C4-2B (cell line): ENCODE measurements around the gene RNF32.

ENCODE experiments used
- ZFX ChIP-seq: fragments of 450-650 bp; IDR thresholded peaks from 2 replicates; pipeline ENCODE4 v1.6.1; 2017
- TF ChIP-seq, protein P1 (sequence below): fragments of 450-650 bp; conservative IDR thresholded peaks from 2 replicates; pipeline ENCODE4 v1.5.1; 2017; ENCODE audit warnings: mild to moderate bottlenecking

DNA sequence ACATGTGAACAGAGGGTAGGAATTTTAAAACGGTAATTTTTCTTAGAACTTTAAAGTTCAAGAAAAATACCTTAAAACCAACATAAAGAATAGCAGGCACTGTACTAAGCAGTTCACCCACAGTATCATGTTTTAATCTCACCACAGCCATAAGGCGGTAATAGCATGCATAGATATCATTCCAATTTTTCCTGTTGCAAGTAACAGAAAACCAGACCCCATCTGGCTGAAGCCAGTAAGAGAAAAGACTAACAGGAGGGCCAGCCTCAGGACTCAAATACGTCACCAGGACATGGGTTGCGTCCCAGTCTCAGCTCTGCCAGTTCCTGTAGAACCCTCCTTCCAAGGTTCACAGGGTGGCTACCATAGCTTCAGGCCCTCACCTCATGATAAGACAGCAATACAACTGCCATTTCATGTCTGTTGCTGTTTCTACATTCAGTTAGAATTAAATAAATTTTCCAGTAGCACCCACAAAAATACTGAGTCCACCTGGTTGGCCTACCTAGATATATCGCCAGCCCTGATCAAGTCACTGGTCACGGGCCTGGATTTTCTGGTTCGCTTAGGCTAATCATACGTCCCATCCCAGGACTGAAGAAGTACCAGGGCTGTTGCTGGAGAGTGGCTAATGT is 2.0 kb upstream of the RNF32 start:
- TF ChIP-seq, protein P1, sequence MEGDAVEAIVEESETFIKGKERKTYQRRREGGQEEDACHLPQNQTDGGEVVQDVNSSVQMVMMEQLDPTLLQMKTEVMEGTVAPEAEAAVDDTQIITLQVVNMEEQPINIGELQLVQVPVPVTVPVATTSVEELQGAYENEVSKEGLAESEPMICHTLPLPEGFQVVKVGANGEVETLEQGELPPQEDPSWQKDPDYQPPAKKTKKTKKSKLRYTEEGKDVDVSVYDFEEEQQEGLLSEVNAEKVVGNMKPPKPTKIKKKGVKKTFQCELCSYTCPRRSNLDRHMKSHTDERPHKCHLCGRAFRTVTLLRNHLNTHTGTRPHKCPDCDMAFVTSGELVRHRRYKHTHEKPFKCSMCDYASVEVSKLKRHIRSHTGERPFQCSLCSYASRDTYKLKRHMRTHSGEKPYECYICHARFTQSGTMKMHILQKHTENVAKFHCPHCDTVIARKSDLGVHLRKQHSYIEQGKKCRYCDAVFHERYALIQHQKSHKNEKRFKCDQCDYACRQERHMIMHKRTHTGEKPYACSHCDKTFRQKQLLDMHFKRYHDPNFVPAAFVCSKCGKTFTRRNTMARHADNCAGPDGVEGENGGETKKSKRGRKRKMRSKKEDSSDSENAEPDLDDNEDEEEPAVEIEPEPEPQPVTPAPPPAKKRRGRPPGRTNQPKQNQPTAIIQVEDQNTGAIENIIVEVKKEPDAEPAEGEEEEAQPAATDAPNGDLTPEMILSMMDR: no peak
- TF ChIP-seq ZFX: no peak
